ENCODE measurements around the gene CD37.

DNA sequence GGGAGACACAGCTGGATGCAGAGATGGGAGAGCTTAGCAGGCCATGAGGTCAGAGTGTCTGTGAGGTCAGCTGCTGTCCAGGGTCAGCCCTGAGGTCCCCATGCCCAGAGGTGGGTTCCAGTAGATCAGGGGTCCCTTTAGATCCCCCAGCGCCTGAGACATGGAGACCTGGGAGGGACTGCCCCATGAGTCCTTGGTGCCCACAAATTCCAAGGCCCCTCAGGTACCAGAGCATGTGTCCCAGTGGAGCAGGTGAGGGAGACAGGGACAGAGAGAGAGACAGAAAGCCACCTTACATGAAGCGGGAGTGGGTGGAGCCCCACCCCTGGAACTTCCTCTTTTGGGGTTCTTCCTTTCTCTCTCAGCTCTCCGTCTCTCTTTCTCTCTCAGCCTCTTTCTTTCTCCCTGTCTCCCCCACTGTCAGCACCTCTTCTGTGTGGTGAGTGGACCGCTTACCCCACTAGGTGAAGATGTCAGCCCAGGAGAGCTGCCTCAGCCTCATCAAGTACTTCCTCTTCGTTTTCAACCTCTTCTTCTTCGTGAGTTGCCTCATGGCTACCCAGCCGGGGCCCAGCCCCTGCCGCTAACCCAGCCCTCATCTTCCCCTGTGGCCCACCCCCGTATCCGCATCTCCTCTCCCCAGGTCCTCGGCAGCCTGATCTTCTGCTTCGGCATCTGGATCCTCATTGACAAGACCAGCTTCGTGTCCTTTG is at the start of gene CD37:
- TF ChIP-seq, protein P1, sequence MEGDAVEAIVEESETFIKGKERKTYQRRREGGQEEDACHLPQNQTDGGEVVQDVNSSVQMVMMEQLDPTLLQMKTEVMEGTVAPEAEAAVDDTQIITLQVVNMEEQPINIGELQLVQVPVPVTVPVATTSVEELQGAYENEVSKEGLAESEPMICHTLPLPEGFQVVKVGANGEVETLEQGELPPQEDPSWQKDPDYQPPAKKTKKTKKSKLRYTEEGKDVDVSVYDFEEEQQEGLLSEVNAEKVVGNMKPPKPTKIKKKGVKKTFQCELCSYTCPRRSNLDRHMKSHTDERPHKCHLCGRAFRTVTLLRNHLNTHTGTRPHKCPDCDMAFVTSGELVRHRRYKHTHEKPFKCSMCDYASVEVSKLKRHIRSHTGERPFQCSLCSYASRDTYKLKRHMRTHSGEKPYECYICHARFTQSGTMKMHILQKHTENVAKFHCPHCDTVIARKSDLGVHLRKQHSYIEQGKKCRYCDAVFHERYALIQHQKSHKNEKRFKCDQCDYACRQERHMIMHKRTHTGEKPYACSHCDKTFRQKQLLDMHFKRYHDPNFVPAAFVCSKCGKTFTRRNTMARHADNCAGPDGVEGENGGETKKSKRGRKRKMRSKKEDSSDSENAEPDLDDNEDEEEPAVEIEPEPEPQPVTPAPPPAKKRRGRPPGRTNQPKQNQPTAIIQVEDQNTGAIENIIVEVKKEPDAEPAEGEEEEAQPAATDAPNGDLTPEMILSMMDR (IDR thresholded peaks at IDR 0.05): no peak
- no peak for TF ChIP-seq POLR2A (IDR thresholded peaks at IDR 0.05)

Measured in uterus (tissue), 2 donors.